K562 (cell line): ENCODE measurements around the gene WDR45. TPM values are rescaled to one million over a fixed set of nuclear protein-coding genes. Genes with fewer than 3 reads are reported as not detected.

Experiments used
- BRD4 ChIP-seq: fragments of 200-600 bp; sonication (generic); IDR thresholded peaks from 2 replicates; pipeline ENCODE4 v1.6.1; 2017; ENCODE audit warnings: inconsistent platforms
- EWSR1 ChIP-seq: fragments of 450-650 bp; IDR thresholded peaks from 2 replicates; pipeline ENCODE4 v1.6.1; 2018; ENCODE audit warnings: borderline replicate concordance, mild to moderate bottlenecking, low read depth, moderate library complexity; ENCODE audit not compliant: partially characterized antibody
- FOXJ3 ChIP-seq: sonication (generic); formaldehyde crosslinking; IDR thresholded peaks from 2 replicates; pipeline ENCODE4 v1.4.0; 2020; ENCODE audit warnings: mild to moderate bottlenecking, missing genetic modification reagents
- FOXM1 ChIP-seq, 2 experiments: fragments of 450-650 bp in 1 of 2; sonication (generic) in 1 of 2; formaldehyde crosslinking in 1 of 2; IDR thresholded peaks; 2 replicates each; pipeline versions ENCODE4 v1.6.1 to v1.9.0; 2017 to 2022; ENCODE audit warnings: low read depth in 2 of 2, mild to moderate bottlenecking in 2 of 2, missing genetic modification reagents in 1 of 2, moderate library complexity in 1 of 2
- GABPA ChIP-seq: fragments of 200-800 bp; sonication (Bioruptor generic); conservative IDR thresholded peaks from 2 replicates; pipeline ENCODE4 v1.6.1; 2016; ENCODE audit warnings: low read depth, missing genetic modification characterization, missing compliant biosample characterization
- HNRNPK ChIP-seq: fragments of 200-400 bp; formaldehyde crosslinking; IDR thresholded peaks from one replicate; pipeline ENCODE4 v1.6.1; 2018; ENCODE audit warnings: mild to moderate bottlenecking, low read depth, low read length; ENCODE audit not compliant: poor library complexity, severe bottlenecking
- JUNB ChIP-seq: fragments of 450-650 bp; formaldehyde crosslinking; conservative IDR thresholded peaks from 2 replicates; pipeline ENCODE4 v1.4.0; 2020; ENCODE audit warnings: mild to moderate bottlenecking
- JUND ChIP-seq, 2 experiments: IDR thresholded peaks; 2 replicates in 1 of 2; 3 replicates in 1 of 2; pipeline ENCODE4 v1.6.1; 2011; ENCODE audit warnings: borderline replicate concordance in 2 of 2, low read depth in 2 of 2, low read length in 2 of 2, improper control_type of control experiment in 1 of 2, missing biosample characterization in 1 of 2, missing genetic modification characterization in 1 of 2, missing genetic modification reagents in 1 of 2
- KHSRP ChIP-seq: fragments of 450-650 bp; IDR thresholded peaks from 2 replicates; pipeline ENCODE4 v1.6.1; 2017
- MAFG ChIP-seq: fragments of 450-650 bp; conservative IDR thresholded peaks from 2 replicates; pipeline ENCODE4 v1.6.1; 2016; ENCODE audit warnings: missing genetic modification characterization, missing compliant biosample characterization
- ZNF561 ChIP-seq: fragments of 450-650 bp; formaldehyde crosslinking; conservative IDR thresholded peaks from 2 replicates; pipeline ENCODE4 v1.4.0; 2020; ENCODE audit warnings: mild to moderate bottlenecking, moderate library complexity
- polyA plus RNA-seq, 8 experiments: library from polyadenylated mRNA; depleted of rRNA in 4 of 8; stranded (reverse) in 5 of 8; unstranded in 3 of 8; fragments of >200 nt; fragmentation: Nextera tagmentation in 2 of 8; fragmentation: Illumina TruSeq in 1 of 8; extraction: Ambion mirVana in 2 of 8; extraction: Trizol in 1 of 8; gene quantifications; 2 replicates each; pipeline versions ENCODE4 v1.2.1 to v1.2.3, GENCODE V29; 2011 to 2014; ENCODE audit warnings: inconsistent platforms in 1 of 8, missing spikeins in 1 of 8
- total RNA-seq, 7 experiments: library from RNA; depleted of rRNA in 6 of 7; stranded (reverse); fragments of >200 nt in 6 of 7; fragmentation: Illumina TruSeq in 2 of 7; extraction: Trizol in 2 of 7; gene quantifications; 2 replicates each; pipeline versions ENCODE4 v1.2.1 to v1.2.3, GENCODE V29; 2011 to 2021; ENCODE audit warnings: low replicate concordance in 1 of 7
- TF ChIP-seq, protein P1 (sequence below): fragments of 250-450 bp; sonication (Bioruptor Pico); IDR thresholded peaks from 2 replicates; pipeline ENCODE4 v1.5.0; 2021; ENCODE audit warnings: mild to moderate bottlenecking, moderate library complexity
- TF ChIP-seq, protein P2 (sequence below): conservative IDR thresholded peaks from 2 replicates; pipeline ENCODE4 v1.6.1; 2011; ENCODE audit warnings: low read depth, mild to moderate bottlenecking, low read length; ENCODE audit not compliant: control insufficient read depth
- TF ChIP-seq, protein P3 (sequence below): sonication (generic); formaldehyde crosslinking; IDR thresholded peaks from 2 replicates; pipeline ENCODE4 v1.4.0; 2020; ENCODE audit warnings: mild to moderate bottlenecking, missing genetic modification reagents

WDR45 gene
- total and polyA plus RNA-seq, 9 of the 15 experiments (the other 6 are each of a cell fraction or from before 2014, with no cell fraction given): 19.4 to 136 (median 59.7) TPM

DNA sequence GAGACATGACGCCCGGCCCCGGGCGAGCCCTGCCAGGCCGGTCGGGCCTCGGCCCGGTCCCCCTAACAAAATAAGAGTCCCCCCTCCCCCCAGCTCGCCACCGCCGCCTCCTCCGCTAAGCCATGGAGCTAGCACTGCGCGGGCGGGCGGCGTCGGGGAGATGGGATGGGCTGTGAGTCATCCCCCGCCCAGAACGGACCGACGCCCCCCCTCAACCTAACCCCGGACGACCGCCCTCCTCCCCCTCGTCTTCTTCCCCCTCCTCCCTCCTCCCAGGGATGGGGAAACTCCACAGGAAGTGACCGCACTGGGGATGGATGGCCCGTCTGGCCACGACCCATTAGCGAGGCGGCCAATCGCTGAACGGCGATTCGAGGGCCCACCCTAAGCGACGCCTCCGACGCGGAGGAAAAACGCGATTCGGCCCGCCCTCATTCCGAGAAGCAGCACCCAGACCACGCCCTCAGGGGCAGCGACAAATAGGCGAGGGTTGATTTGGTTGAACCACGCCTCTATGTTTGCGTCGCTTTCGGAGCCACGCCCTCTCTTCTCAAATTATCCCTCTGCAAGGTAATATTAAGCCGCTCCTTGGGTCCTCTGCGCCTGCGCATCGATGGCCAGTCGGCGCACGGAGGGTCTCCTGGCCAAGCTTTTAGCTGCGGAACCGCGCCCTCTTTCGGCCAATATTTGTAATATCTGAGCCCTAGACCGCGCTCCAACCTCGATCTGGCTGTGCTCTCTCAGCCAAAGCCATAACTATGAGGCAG is 36.3 kb downstream of the WDR45 start, which contains the start of gene TFE3 (continued):
- TF ChIP-seq HNRNPK (no peak), MAFG (tag) (no peak), EWSR1 (no peak), JUNB (CRISPR knock-in tag) (no peak), FOXM1 (IDR thresholded peaks at IDR 0.05; ENCODE audit: low read depth) (no peak), FOXM1 (CRISPR knock-in tag; IDR thresholded peaks at IDR 0.05; ENCODE audit: low read depth) (no peak), ZNF561 (no peak), GABPA (tag) (peak; percentile 91), JUND (IDR thresholded peaks at IDR 0.05; ENCODE audit: borderline replicate concordance, low read depth, low read length) (peak; percentile 94), JUND (tag; IDR thresholded peaks at IDR 0.05; ENCODE audit: borderline replicate concordance, low read depth, low read length) (peak; percentile 81; the same call in 1 of the 3 replicates), KHSRP (no peak), FOXJ3 (CRISPR knock-in tag) (no peak), BRD4 (no peak)
- TF ChIP-seq, protein P1, sequence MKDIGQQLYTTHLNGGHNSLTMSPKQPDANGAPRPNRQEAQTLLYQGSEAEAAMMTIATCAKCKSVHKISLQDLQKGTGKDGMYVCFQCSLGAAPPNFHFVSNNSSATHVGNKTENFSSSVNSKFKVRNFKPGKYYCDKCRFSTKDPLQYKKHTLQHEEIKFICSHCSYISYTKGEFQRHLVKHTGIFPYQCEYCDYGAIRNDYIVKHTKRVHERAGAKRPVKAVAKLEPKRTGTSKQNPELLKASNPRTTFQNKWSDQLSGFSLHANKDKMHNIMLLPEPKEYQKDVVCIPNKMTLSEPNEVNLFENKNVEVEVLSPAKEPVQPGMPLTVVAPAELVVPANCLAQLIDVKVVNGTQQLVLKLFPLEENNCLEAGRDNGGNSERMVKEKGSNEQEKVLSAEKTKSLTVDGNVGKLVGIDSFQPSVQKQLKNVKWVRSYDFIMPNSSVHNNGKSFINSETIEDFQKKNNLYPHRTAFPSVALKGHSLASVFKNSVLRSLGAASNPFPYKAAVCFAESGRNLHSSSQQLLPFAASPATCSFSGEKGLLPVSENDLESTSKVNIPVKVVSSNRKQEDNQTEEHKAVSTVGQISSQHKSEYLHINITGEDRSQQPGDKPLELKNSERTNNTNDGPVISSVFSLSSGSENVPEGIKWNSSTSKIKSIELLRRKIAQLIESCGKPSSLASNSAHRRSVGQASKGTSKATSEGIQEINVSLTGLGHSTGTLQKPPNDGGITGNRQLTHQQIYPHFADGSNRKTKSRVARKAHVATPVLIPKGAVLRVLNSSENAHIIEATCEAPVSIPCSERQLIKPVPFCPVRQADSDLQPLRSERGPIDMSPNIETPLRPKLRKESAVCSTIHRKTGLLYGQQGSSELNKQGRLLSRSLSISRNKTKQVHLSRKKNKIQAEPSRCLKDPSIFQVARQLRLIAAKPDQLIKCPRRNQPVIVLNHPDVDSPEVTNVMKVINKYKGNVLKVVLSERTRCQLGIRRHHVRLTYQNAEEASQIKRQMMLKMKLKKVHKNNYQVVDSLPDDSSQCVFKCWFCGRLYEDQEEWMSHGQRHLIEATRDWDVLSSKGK: no peak
- TF ChIP-seq, protein P2, sequence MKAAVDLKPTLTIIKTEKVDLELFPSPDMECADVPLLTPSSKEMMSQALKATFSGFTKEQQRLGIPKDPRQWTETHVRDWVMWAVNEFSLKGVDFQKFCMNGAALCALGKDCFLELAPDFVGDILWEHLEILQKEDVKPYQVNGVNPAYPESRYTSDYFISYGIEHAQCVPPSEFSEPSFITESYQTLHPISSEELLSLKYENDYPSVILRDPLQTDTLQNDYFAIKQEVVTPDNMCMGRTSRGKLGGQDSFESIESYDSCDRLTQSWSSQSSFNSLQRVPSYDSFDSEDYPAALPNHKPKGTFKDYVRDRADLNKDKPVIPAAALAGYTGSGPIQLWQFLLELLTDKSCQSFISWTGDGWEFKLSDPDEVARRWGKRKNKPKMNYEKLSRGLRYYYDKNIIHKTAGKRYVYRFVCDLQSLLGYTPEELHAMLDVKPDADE: 0 out of 2 replicates have a peak, but pooled peaks have one; percentile 19
- TF ChIP-seq, protein P3, sequence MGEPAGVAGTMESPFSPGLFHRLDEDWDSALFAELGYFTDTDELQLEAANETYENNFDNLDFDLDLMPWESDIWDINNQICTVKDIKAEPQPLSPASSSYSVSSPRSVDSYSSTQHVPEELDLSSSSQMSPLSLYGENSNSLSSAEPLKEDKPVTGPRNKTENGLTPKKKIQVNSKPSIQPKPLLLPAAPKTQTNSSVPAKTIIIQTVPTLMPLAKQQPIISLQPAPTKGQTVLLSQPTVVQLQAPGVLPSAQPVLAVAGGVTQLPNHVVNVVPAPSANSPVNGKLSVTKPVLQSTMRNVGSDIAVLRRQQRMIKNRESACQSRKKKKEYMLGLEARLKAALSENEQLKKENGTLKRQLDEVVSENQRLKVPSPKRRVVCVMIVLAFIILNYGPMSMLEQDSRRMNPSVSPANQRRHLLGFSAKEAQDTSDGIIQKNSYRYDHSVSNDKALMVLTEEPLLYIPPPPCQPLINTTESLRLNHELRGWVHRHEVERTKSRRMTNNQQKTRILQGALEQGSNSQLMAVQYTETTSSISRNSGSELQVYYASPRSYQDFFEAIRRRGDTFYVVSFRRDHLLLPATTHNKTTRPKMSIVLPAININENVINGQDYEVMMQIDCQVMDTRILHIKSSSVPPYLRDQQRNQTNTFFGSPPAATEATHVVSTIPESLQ: no peak
